ENCODE measurements around the gene ARRB2. TPM values are rescaled to one million over a fixed set of nuclear protein-coding genes. Genes with fewer than 3 reads are reported as not detected.

Gene ARRB2
- total and polyA plus RNA-seq, 2 experiments from 2014 or later, result 37.3 to 45.0 TPM

- Histone ChIP-seq H3K36me3 (ENCODE audit: insufficient read depth) (peaks cover 37% of the 10 kb centered on the region), H3F3A (replicated peaks; ENCODE audit: low read depth) (0 out of 2 replicates have a peak, but pooled peaks cover 7% of the 10 kb centered on the region), H3K4me1 (ENCODE audit: insufficient read depth) (no peaks in the 10 kb centered on the region), H3K9me2 (ENCODE audit: insufficient read depth) (no peaks in the 10 kb centered on the region), H4K20me1 (replicated peaks; ENCODE audit: insufficient read depth) (peaks cover 73% of the 10 kb centered on the region), H2AFZ (no peak overlapping the region), H3K79me2 (replicated peaks; ENCODE audit: insufficient read depth) (peaks cover 100% of the 10 kb centered on the region), H3K4me3 (no peak overlapping the region), H3K27me3 (ENCODE audit: insufficient read depth) (no peaks in the 10 kb centered on the region), H3K27ac (ENCODE audit: low read depth) (no peak overlapping the region), H3K4me2 (no peak overlapping the region)
- Mint-ChIP-seq H3K4me3 (no peak overlapping the region), H3K4me1 (no peaks in the 10 kb centered on the region), H3K27me3 (ENCODE audit: insufficient read depth, low read depth, poor library complexity) (peaks cover 6% of the 10 kb centered on the region), H3K36me3 (ENCODE audit: low read depth) (peaks cover 63% of the 10 kb centered on the region), H3K27ac (no peak overlapping the region; the same call in 1 of the 2 replicates), H3K9me3 (no peaks in the 10 kb centered on the region)
- TF ChIP-seq ETS1 (IDR thresholded peaks at IDR 0.05) (no peak), EZH2phosphoT487 (IDR thresholded peaks at IDR 0.05; ENCODE audit: unreplicated experiment) (no peak), POLR2AphosphoS5 (IDR thresholded peaks at IDR 0.05; ENCODE audit: low read depth) (no peak), ZNF331 (CRISPR knock-in tag; IDR thresholded peaks at IDR 0.05; ENCODE audit: low read depth) (no peak), JUNB (IDR thresholded peaks at IDR 0.05; ENCODE audit: unreplicated experiment) (no peak), ZNF462 (CRISPR knock-in tag; IDR thresholded peaks at IDR 0.05) (no peak), STAT1 (IDR thresholded peaks at IDR 0.05; ENCODE audit: unreplicated experiment) (no peak)
- ATAC-seq (no peak), DNase-seq (ENCODE audit: low spot score) (no peak)
Observed at GRCh38 chr17:4693416-4693815, 17.0 kb upstream of the ARRB2 start.
